Kidney (tissue), 14 donors: ENCODE results near the gene ROBO4. TPM values are rescaled to one million over a fixed set of nuclear protein-coding genes. Genes with fewer than 3 reads are reported as not detected.
A peak's percentile ranks its signal among the peaks of the same experiment; 100 is the strongest.

Source experiments
- DNase-seq, 5 donors: peaks; one replicate each; pipeline ENCODE4 v3.0.0-alpha.2; 2013 to 2020
- FAIRE-seq: peaks from 2 replicates; lab custom pipeline; 2012; peaks lifted over from hg19 to GRCh38; lab: Jason Lieb, UNC
- H3K27ac ChIP-seq, 2 donors: one replicate each; pipeline ENCODE4 v1.7.0; 2013; ENCODE audit warnings: low read depth in 2 of 2, low read length in 2 of 2, inconsistent platforms in 1 of 2
- H3K27me3 ChIP-seq: one replicate; pipeline ENCODE4 v1.7.1; 2013; ENCODE audit warnings: low read length, inconsistent platforms; ENCODE audit not compliant: control insufficient read depth, insufficient read depth
- H3K36me3 ChIP-seq, 3 donors: one replicate each; pipeline versions ENCODE4 v1.7.0 to v1.7.1; 2013; ENCODE audit warnings: low read length in 3 of 3, control low read depth in 1 of 3, inconsistent platforms in 1 of 3; ENCODE audit not compliant: insufficient read depth in 3 of 3, control insufficient read depth in 2 of 3
- H3K4me1 ChIP-seq, 3 donors: one replicate each; pipeline versions ENCODE4 v1.7.0 to v1.7.1; 2013; ENCODE audit warnings: low read length in 3 of 3, inconsistent platforms in 1 of 3, low read depth in 1 of 3; ENCODE audit not compliant: control insufficient read depth in 2 of 3, insufficient read depth in 2 of 3
- H3K4me3 ChIP-seq, 3 donors: one replicate each; pipeline versions ENCODE4 v1.7.0 to v1.8.1; 2013; ENCODE audit warnings: low read length in 3 of 3, control low read depth in 1 of 3, inconsistent platforms in 1 of 3
- H3K9ac ChIP-seq, 3 donors: one replicate each; pipeline versions ENCODE4 v1.7.0 to v1.7.1; 2013; ENCODE audit warnings: low read length in 3 of 3, control low read depth in 1 of 3, inconsistent platforms in 1 of 3
- H3K9me3 ChIP-seq, 3 donors: one replicate each; pipeline versions ENCODE4 v1.7.0 to v1.7.1; 2013; ENCODE audit warnings: low read length in 3 of 3, control low read depth in 1 of 3, inconsistent platforms in 1 of 3; ENCODE audit not compliant: control insufficient read depth in 2 of 3, insufficient read depth in 1 of 3
- intact Hi-C: fragments of 100-400 bp; cut with DNase I; formaldehyde crosslinking; loops from one replicate; pipeline ENCODE4 v1.11.1; 2022
- polyA plus RNA-seq: library from polyadenylated mRNA; stranded (reverse); fragments of 350-450 nt; fragmentation: Illumina TruSeq; extraction: RNeasy Lipid Tissue Mini Kit (QIAGEN cat#74804); gene quantifications from one replicate; pipeline ENCODE4 v1.2.3, GENCODE V29; 2014; ENCODE audit warnings: low read depth, low replicate concordance; ENCODE audit not compliant: insufficient read depth
- total RNA-seq: library from RNA; stranded (reverse); fragmentation: NEBNext Ultra II Directional; extraction: Animal tissue kit (Norgen Biotek cat#: 25700); gene quantifications from one replicate; pipeline ENCODE4 v1.2.1, GENCODE V29; 2021
- TF ChIP-seq, protein P1 (sequence below): IDR thresholded peaks from 3 replicates; pipeline ENCODE4 v1.5.1; 2012; ENCODE audit warnings: mild to moderate bottlenecking, moderate library complexity, borderline replicate concordance; ENCODE audit not compliant: insufficient read depth; ENCODE audit errors: extremely low read depth
- donor health status: control.
- donor health status: control.
- donor health status: control.
- donor health status: control.
- donor health status: control.
- donor health status: DM: yes; HTN: yes; CAD: no.
- donor health status: Normal renal cell carcinoma (clear cell type).

Gene ROBO4
- total and polyA plus RNA-seq, 2 donors from 2014 or later = 12.8 to 29.5 TPM

- no peak overlapping the region for H3K4me3 ChIP-seq
- TF ChIP-seq, protein P1, sequence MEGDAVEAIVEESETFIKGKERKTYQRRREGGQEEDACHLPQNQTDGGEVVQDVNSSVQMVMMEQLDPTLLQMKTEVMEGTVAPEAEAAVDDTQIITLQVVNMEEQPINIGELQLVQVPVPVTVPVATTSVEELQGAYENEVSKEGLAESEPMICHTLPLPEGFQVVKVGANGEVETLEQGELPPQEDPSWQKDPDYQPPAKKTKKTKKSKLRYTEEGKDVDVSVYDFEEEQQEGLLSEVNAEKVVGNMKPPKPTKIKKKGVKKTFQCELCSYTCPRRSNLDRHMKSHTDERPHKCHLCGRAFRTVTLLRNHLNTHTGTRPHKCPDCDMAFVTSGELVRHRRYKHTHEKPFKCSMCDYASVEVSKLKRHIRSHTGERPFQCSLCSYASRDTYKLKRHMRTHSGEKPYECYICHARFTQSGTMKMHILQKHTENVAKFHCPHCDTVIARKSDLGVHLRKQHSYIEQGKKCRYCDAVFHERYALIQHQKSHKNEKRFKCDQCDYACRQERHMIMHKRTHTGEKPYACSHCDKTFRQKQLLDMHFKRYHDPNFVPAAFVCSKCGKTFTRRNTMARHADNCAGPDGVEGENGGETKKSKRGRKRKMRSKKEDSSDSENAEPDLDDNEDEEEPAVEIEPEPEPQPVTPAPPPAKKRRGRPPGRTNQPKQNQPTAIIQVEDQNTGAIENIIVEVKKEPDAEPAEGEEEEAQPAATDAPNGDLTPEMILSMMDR = no peak
- H3K27ac ChIP-seq = no peak overlapping the region
- DNase-seq (no peak), FAIRE-seq (no peak)
- intact Hi-C loops = no loop called here
- no peaks in the 10 kb centered on the region for H3K36me3 ChIP-seq
- H3K9ac ChIP-seq = no peak overlapping the region
- no peaks in the 10 kb centered on the region for H3K9me3 ChIP-seq
- H3K4me1 ChIP-seq = peaks cover 0 to 5% (median 4%) of the 10 kb centered on the region in 3 donors
- peaks cover 44% of the 10 kb centered on the region for H3K27me3 ChIP-seq
Observed at GRCh38 chr11:124872741-124873140, 24.9 kb downstream of the ROBO4 start.

GRCh38 chr11:124872280-124872679, 25.4 kb downstream of the ROBO4 start:
- no peaks in the 10 kb centered on the region for H3K9me3 ChIP-seq
- H3K27ac ChIP-seq = no peak overlapping the region
- DNase-seq (no peak), FAIRE-seq (no peak)
- peaks cover 0 to 4% (median under 1%) of the 10 kb centered on the region in 3 donors for H3K4me1 ChIP-seq
- no peaks in the 10 kb centered on the region for H3K36me3 ChIP-seq
- H3K27me3 ChIP-seq = peaks cover 46% of the 10 kb centered on the region
- H3K9ac ChIP-seq = no peak overlapping the region
- TF ChIP-seq, protein P1 = no peak
- no peak overlapping the region for H3K4me3 ChIP-seq
- intact Hi-C loops = no loop called here

- Histone ChIP-seq H3K36me3 (no peaks in the 10 kb centered on the region), H3K4me1 (peaks cover 0 to 7% (median 6%) of the 10 kb centered on the region in 3 donors), H3K27ac (no peak overlapping the region), H3K9ac (no peak overlapping the region), H3K27me3 (peaks cover 62% of the 10 kb centered on the region), H3K4me3 (no peak overlapping the region), H3K9me3 (no peaks in the 10 kb centered on the region)
- DNase-seq (peak in 1 of 5 donors; percentile 42), FAIRE-seq (no peak)
- TF ChIP-seq, protein P1 = no peak
- intact Hi-C loops = no loop called here
Observed at GRCh38 chr11:124870430-124870829, 27.2 kb downstream of the ROBO4 start.

- intact Hi-C loops = no loop called here
- DNase-seq = peak in 1 of 5 donors; percentile 54
- no peak overlapping the region for H3K27ac ChIP-seq
- H3K4me1 ChIP-seq = peaks cover 0 to 11% (median 8%) of the 10 kb centered on the region in 3 donors
- TF ChIP-seq, protein P1 = no peak
- H3K9me3 ChIP-seq = no peaks in the 10 kb centered on the region
- no peak for FAIRE-seq
- H3K27me3 ChIP-seq = peaks cover 65% of the 10 kb centered on the region
- H3K36me3 ChIP-seq = no peaks in the 10 kb centered on the region
- no peak overlapping the region for H3K4me3 ChIP-seq
- no peak overlapping the region for H3K9ac ChIP-seq
Observed at GRCh38 chr11:124869856-124870387, 27.7 kb downstream of the ROBO4 start.
